ENCODE measurements around the gene DHCR24.

Gene DHCR24

GRCh38 chr1:54851936-54852524, 35.0 kb downstream of the DHCR24 start:
- Histone ChIP-seq H3K4me2 (ENCODE audit: low read depth, low read length) (no peak overlapping the region), H3F3A (ENCODE audit: insufficient read depth, low read length) (no peaks in the 10 kb centered on the region), H3K9me3 (replicated peaks; ENCODE audit: insufficient read depth, low read length) (no peaks in the 10 kb centered on the region), H3K9ac (ENCODE audit: low read length) (no peak overlapping the region), H3K4me3 (ENCODE audit: low read length) (no peak overlapping the region), H4K20me1 (ENCODE audit: insufficient read depth, low read length) (no peaks in the 10 kb centered on the region), H3K4me1 (ENCODE audit: low read length) (no peaks in the 10 kb centered on the region), H3K79me2 (ENCODE audit: low read length) (no peaks in the 10 kb centered on the region), H2AFZ (ENCODE audit: low read length) (no peak overlapping the region), H3K27ac (ENCODE audit: low read length) (no peak overlapping the region), H3K9me2 (replicated peaks; ENCODE audit: insufficient read depth, low read length) (no peaks in the 10 kb centered on the region), H3K36me3 (replicated peaks; ENCODE audit: insufficient read depth, low read length) (no peaks in the 10 kb centered on the region; the same call in 1 of the 2 replicates), H3K27me3 (replicated peaks; ENCODE audit: insufficient read depth, low read length) (no peaks in the 10 kb centered on the region)
- no peak for DNase-seq
- TF ChIP-seq EZH2phosphoT487 (IDR thresholded peaks at IDR 0.05; ENCODE audit: low read length) (no peak), CTCF (IDR thresholded peaks at IDR 0.05; ENCODE audit: low read length) (no peak), EZH2 (optimal IDR thresholded peaks at IDR 0.05; ENCODE audit: low read depth, low read length) (no peak)

GRCh38 chr1:54851406-54851805, 35.6 kb downstream of the DHCR24 start:
- no peak overlapping the region for H2AFZ ChIP-seq (ENCODE audit: low read length)
- no peaks in the 10 kb centered on the region for H3K9me2 ChIP-seq (replicated peaks; ENCODE audit: insufficient read depth, low read length)
- H3K36me3 ChIP-seq (replicated peaks; ENCODE audit: insufficient read depth, low read length) = no peaks in the 10 kb centered on the region
- TF ChIP-seq CTCF (IDR thresholded peaks at IDR 0.05; ENCODE audit: low read length) (no peak), EZH2phosphoT487 (IDR thresholded peaks at IDR 0.05; ENCODE audit: low read length) (no peak), EZH2 (optimal IDR thresholded peaks at IDR 0.05; ENCODE audit: low read depth, low read length) (no peak)
- no peak overlapping the region for H3K4me3 ChIP-seq (ENCODE audit: low read length)
- H3K9me3 ChIP-seq (replicated peaks; ENCODE audit: insufficient read depth, low read length) = no peaks in the 10 kb centered on the region
- no peak overlapping the region for H3K9ac ChIP-seq (ENCODE audit: low read length)
- H3F3A ChIP-seq (ENCODE audit: insufficient read depth, low read length) = no peaks in the 10 kb centered on the region
- H3K4me1 ChIP-seq (ENCODE audit: low read length) = no peaks in the 10 kb centered on the region
- H3K27me3 ChIP-seq (replicated peaks; ENCODE audit: insufficient read depth, low read length) = no peaks in the 10 kb centered on the region
- H4K20me1 ChIP-seq (ENCODE audit: insufficient read depth, low read length) = no peaks in the 10 kb centered on the region
- no peak for DNase-seq
- no peaks in the 10 kb centered on the region for H3K79me2 ChIP-seq (ENCODE audit: low read length)
- H3K27ac ChIP-seq (ENCODE audit: low read length) = no peak overlapping the region
- no peak overlapping the region for H3K4me2 ChIP-seq (ENCODE audit: low read depth, low read length)

- DNase-seq = no peak
- no peaks in the 10 kb centered on the region for H4K20me1 ChIP-seq (ENCODE audit: insufficient read depth, low read length)
- H3K79me2 ChIP-seq (ENCODE audit: low read length) = no peaks in the 10 kb centered on the region
- no peak overlapping the region for H3K4me2 ChIP-seq (ENCODE audit: low read depth, low read length)
- no peaks in the 10 kb centered on the region for H3F3A ChIP-seq (ENCODE audit: insufficient read depth, low read length)
- TF ChIP-seq EZH2 (optimal IDR thresholded peaks at IDR 0.05; ENCODE audit: low read depth, low read length) = no peak
- H3K9me2 ChIP-seq (replicated peaks; ENCODE audit: insufficient read depth, low read length) = no peaks in the 10 kb centered on the region
- H3K4me3 ChIP-seq (ENCODE audit: low read length) = no peak overlapping the region
- no peaks in the 10 kb centered on the region for H3K36me3 ChIP-seq (replicated peaks; ENCODE audit: insufficient read depth, low read length)
- no peak overlapping the region for H3K9ac ChIP-seq (ENCODE audit: low read length)
- H3K4me1 ChIP-seq (ENCODE audit: low read length) = no peaks in the 10 kb centered on the region
- H2AFZ ChIP-seq (ENCODE audit: low read length) = no peak overlapping the region
- no peaks in the 10 kb centered on the region for H3K9me3 ChIP-seq (replicated peaks; ENCODE audit: insufficient read depth, low read length)
- H3K27me3 ChIP-seq (replicated peaks; ENCODE audit: insufficient read depth, low read length) = no peaks in the 10 kb centered on the region
- no peak overlapping the region for H3K27ac ChIP-seq (ENCODE audit: low read length)
These were observed 36.3 kb downstream of the DHCR24 start for GRCh38 chr1:54850737-54851136.

DNA sequence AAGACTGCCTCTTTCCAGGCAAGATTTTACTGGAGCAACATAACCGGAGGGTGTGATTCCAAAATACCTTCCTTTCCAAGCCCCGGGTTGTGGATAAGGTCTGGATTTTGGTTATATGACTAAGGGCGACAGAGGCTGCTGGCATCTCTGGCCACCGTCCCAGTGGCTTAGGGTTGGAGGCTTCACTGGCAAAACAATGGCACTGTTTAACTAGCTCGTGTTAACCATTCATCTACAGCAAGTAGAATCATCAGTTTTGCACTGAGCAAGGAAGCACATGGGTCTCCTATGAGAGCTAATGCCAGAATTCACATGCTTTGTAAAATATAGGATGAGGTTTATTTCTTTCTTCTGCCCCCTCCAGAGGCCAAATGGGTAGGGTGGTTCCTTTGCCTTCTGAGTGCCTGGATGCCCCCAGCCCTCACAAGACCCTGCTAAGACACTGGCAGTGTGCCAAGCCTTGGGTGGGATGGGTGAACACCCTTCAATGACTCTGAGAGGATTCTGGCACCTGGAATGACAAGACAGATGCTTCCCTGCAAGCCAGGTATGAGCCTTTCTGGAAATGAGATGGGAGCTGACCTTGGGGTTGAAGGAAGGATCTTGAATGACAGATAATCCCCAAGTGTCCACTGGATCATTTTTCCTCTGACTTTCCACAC, 36.8 kb downstream of the DHCR24 start:
- H3F3A ChIP-seq (ENCODE audit: insufficient read depth, low read length) = no peaks in the 10 kb centered on the region
- H3K36me3 ChIP-seq (replicated peaks; ENCODE audit: insufficient read depth, low read length) = no peaks in the 10 kb centered on the region
- H3K9ac ChIP-seq (ENCODE audit: low read length) = no peak overlapping the region
- H3K27me3 ChIP-seq (replicated peaks; ENCODE audit: insufficient read depth, low read length) = no peaks in the 10 kb centered on the region
- H3K27ac ChIP-seq (ENCODE audit: low read length) = no peak overlapping the region
- no peak for DNase-seq
- no peaks in the 10 kb centered on the region for H3K9me2 ChIP-seq (replicated peaks; ENCODE audit: insufficient read depth, low read length)
- no peak overlapping the region for H2AFZ ChIP-seq (ENCODE audit: low read length)
- H3K4me3 ChIP-seq (ENCODE audit: low read length) = no peak overlapping the region
- H4K20me1 ChIP-seq (ENCODE audit: insufficient read depth, low read length) = no peaks in the 10 kb centered on the region
- no peaks in the 10 kb centered on the region for H3K79me2 ChIP-seq (ENCODE audit: low read length)
- no peak for TF ChIP-seq EZH2phosphoT487 (IDR thresholded peaks at IDR 0.05; ENCODE audit: low read length)
- no peak for TF ChIP-seq EZH2 (optimal IDR thresholded peaks at IDR 0.05; ENCODE audit: low read depth, low read length)
- TF ChIP-seq CTCF (IDR thresholded peaks at IDR 0.05; ENCODE audit: low read length) = no peak
- no peak overlapping the region for H3K4me2 ChIP-seq (ENCODE audit: low read depth, low read length)
- no peaks in the 10 kb centered on the region for H3K9me3 ChIP-seq (replicated peaks; ENCODE audit: insufficient read depth, low read length)
- H3K4me1 ChIP-seq (ENCODE audit: low read length) = no peaks in the 10 kb centered on the region
